Bone marrow (tissue), 2 donors: ENCODE measurements around the gene MB21D2.

Source experiments
- DNase-seq, 2 donors: peaks; one replicate each; lab custom pipeline; 2025; lab: John Stamatoyannopoulos, UW

The MB21D2 gene

DNA sequence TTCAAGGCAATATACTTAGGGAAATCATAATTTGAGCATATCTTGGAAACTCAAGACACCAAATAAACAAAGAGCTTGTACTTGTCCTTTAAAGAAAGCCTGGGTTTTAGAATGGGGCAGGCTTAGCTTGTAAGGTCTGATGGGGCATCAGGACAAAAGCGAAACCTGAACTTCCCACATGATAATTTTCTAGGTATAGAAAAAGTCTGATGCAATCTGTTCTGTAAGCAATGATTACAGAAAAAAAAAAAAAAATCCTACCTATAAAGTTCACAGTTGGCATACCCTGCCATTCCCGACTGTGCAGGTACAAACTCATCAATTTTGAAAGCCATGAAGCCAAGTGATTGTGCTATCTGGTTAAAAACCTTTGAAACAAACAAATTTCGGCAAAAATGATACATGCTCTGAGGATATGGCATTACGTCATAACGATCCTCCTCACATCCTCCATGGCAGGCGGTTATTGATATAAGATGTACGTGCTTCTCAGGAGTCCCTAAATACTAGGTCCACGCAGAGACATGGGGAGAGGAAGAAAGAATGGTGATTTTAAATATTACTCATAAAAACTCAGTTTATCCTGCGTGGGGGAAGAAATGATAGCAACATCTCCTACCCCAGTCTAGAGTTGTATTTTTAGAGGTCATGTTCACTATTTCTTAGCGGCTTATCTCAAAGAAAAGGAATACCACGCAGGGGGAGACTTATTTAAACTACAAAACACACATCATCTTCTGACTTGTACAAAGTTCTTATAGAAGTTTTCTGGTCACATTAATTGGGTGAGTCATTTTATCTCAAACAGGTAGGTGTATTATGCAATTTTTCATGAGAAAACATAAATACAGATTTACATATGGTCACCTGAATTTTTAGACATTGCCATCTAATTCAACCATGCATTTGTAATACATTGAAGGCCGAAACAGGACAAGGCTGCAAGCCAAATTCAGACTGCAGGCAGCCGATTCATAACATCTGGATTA is 27.0 kb downstream of the MB21D2 start:
- DNase-seq, result no peak

DNA sequence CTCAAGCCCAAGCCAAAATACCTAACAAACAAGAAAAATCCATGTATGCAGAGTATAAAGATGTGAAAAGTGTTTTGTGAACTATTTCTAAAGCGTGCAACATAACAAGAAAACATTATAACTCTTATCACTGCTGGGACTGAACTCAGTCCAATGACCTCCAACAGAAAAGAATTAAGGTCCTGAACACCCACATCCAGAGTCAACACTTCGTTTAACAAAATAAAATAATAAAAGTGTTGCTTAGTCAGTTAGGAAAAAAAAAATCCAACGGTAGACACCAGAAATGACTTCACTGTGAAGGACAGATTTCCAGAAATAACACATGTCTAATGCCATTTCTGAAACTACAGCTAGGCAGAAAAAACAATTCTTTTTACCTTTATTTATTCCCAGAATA is 28.0 kb downstream of the MB21D2 start:
- no peak for DNase-seq

GRCh38 chr3:192888190-192888589 is 29.5 kb downstream of the MB21D2 start:
- no peak for DNase-seq

- no peak for DNase-seq
Measured at GRCh38 chr3:192887701-192888100, 30.0 kb downstream of the MB21D2 start.

GRCh38 chr3:192887047-192887446 is 30.6 kb downstream of the MB21D2 start:
- DNase-seq, result no peak

DNA sequence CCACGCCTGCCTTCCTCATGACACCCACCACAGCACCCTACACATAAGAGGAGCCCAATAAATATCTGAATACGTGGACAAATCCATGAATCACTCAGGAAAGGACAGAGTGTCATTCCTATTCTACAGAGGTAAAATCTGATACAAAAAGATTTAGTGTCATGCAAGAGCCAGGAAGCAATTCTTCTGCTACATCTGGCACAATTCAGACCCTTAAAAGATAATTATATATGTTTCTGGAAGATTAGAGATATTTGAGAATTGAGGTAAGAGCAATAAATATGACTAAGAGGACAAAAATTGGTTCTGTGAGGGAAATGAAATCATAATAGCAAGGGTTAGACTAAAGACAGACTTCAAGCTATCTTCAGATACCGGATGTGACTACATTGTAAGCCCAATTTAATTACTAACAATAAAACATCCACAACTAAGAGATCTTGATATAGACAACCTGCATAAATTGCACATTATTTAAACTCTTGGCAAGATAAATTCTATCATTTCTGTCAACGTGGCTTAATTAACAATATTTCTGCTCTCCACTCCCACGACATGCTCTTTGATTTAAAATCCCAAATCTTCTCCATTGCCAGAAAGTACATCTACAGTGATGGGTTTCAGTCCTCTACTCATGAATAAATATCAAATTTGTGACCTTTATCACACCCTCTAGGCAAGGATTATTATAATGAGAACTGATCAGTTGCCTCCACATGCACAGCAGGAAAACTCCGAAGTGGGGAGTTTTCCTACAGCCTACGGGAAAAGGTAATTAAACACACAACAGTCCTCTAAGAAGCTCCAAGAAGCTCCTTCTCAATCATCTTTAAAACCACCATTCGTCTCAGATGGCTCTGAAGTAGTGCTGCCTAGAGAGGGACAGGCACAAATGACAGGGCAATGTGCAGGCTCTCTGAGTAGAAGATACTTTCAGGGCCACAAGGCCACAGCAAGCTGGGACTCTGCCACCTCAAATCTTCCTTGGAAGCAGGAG is 32.6 kb downstream of the MB21D2 start:
- DNase-seq, result no peak

GRCh38 chr3:192883512-192883911 is 34.1 kb downstream of the MB21D2 start:
- no peak for DNase-seq

DNA sequence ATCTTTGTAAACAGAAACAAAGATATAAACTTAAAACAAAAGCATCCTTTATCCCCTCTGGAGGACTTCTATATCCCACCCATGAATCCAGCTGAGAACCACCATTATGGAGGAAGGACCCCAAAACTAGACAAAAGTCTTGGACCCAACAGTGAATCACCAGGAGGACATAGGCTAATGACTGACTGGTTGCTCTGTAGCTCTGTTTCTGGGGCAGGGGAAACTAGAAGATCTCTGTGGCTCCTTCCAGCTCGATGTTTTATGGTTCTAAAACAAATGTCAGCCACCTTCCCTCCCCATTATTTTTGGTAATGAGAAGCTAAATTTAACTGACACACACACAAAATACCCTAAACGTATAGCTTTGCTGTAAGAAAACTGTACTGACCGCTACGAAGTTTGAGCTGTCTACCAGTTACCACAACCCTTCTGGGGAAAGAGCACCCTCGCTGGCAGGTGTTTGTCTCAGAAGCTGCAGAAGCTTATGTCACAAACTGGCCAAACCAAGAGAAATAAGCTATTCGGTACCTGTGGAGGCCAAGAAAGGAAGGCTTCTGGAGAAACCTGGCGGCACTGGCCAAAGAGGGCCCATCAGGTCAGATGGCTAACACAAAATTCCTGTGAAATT is 36.4 kb downstream of the MB21D2 start:
- no peak for DNase-seq

DNA sequence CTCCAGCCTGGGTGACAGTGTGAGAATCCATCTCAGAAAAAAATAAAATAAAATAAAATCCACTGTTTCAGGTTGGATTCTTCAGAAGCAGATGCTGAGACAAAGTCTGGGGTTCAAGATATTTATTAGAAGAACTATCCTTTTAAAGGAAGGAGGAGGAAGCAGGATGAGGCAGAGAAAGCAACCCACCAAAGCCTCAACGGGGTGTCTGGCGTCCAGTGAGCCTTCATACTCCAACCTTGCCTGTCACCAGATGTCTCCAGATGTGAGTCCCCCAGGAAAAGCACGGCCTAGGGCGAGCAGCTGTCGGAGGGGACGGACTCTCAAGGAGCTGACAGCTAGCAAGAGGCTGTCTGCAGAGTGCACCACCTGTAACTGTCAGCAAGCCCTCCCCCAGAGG is 37.3 kb downstream of the MB21D2 start:
- DNase-seq, result no peak

DNA sequence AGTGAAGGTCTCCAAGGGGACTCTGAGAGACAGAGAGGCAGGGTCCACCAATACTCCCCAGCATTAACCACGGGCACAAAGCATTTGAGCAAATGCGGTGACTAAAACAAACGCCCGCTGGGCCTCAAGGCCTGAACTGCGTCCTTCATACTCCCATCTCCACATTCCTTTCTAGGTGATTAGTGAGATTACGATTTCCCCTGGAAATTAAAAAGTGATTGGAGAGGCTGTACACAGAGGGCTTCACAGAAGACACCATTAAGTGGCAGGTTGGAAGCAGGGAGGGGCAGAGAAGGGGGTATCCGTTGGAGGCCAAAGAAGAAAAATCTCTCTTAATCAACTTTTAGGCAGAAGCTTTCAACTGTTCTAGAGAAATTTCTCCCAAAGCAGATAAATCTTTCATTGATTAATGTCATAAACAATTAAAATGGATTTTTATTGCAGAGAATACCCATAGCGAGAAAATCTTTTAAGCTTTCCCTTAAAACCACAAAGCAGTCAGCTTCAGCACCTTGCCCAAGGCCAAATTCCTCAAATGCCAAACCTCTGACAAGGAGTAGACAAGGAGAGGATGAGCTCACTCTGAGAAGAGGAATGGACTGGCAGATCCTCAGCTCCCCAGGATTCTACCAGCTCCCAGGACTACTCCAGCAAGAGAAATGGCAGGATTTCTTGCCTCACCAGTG is 38.2 kb downstream of the MB21D2 start:
- DNase-seq, result no peak

DNA sequence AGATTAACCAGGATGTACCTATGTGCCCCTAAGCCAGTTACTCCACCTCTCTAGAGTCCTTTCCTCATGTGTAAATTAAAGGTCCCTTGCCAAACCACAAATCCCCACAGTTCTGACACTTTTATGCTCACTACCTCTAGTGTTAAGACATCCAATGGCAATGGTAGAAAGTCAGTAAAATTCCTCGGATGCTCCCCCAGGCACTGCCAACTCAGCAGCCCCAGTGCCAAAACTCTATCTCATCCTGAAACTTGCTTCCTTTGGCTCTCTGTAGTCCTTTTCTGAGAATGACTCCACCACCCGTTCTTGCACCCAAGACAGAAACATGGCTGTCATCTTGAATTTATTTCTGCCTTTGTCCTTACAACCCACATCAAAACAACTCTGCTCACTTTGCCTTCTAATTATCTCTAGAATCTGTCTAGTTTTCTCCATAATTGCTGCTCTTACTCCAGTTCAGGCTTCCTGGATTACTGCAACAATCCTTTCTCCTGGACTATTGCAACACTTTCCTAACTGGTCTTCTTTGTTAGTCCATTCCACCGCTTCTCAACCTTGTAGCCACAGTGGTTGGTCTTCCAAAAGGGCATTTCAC is 41.6 kb downstream of the MB21D2 start:
- DNase-seq, result no peak

DNA sequence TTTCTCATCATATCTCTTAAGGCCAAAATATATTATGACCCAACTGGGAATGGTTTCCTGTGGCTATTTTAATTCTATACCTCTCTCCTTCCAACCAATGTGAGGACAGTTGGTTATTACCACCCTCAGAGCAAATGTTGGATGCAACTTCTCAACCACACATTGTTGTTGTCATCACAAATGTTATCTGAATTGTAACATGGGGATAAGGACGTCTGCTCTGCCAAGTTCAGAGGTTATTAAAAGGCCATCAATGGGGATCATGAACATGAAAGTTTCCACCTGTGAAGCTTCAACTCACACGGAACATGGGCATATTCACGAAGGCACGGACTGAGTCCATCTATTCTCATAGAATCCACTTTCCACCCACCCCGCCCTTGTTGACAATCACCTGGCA is 46.8 kb downstream of the MB21D2 start:
- no peak for DNase-seq

DNA sequence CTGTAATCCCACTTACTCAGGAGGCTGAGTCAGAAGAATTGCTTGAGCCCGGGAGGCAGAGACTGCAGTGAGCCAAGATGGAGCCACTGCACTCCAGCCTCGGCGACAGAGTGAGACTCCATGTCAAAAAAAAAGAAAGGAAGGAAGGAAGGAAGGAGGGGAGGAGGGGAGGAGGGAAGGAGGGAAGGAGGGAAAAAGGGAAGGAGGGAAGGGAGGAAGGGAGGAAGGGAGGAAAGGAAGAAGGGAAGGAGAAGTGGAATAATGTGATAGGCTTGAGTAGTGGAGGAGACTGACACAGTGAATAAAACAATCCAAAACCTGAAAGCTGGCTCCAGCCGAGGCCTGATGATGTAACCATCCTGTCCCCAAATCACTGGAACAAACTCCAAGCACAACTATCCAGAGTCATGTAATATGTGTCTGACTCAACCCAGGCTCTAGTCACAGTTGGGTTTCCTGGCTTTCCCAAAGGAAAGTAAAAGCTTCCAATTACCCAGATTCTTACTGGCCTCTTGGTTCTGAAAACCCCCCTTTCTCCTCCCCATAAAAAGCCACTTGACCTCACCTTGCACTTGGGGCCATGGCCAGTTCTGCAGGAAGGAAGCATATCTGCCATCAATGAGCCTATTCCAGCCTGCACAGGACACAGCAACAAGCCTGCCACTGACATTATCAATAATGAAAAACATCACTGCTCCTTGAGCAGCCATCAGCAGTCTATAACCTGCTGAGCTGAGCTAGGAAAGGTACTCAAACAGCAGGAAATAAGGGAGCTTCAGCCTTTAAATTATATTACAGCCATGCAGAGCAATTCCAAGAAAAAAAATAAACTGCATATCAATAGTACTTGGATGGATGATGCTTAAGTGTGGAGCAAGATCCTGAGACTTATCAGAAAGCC is 48.3 kb downstream of the MB21D2 start:
- DNase-seq, result no peak

- no peak for DNase-seq
Measured at GRCh38 chr3:192867645-192868044, 50.0 kb downstream of the MB21D2 start.

DNA sequence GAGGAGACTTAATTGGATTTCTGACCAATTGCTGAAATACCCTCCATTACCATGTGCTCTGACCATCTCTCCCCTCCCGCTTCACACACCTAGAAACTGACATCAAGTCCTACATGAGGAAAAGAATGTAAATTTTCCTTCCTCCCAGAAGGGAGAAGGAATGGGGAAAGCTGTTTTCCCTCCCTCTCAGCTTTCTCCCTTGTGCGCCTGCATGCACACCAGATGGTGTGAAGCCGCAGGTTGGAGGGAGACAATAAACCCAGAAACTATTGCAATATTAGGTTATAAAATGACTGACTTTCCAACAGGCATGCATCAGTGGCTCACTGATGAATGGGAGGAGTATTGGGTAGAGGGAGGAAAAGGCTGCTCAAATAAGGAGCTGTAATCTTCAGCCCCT is 50.9 kb downstream of the MB21D2 start:
- DNase-seq, result no peak

- no peak for DNase-seq
Measured at GRCh38 chr3:192864941-192865340, 52.7 kb downstream of the MB21D2 start.

GRCh38 chr3:192863091-192863420 is 54.6 kb downstream of the MB21D2 start:
- DNase-seq, result no peak

- DNase-seq, result no peak
Measured at GRCh38 chr3:192862408-192863090, 55.1 kb downstream of the MB21D2 start.

- DNase-seq, result no peak
Measured at GRCh38 chr3:192861972-192862371, 55.7 kb downstream of the MB21D2 start.

- DNase-seq, result no peak
Measured at GRCh38 chr3:192860454-192860853, 57.2 kb downstream of the MB21D2 start.
